ENCODE data around the gene TUBGCP6. TPM values are rescaled to one million over a fixed set of nuclear protein-coding genes. Genes with fewer than 3 reads are reported as not detected.

The TUBGCP6 gene
- total RNA-seq, 1 donor from 2014 or later = 26.3 TPM

DNA sequence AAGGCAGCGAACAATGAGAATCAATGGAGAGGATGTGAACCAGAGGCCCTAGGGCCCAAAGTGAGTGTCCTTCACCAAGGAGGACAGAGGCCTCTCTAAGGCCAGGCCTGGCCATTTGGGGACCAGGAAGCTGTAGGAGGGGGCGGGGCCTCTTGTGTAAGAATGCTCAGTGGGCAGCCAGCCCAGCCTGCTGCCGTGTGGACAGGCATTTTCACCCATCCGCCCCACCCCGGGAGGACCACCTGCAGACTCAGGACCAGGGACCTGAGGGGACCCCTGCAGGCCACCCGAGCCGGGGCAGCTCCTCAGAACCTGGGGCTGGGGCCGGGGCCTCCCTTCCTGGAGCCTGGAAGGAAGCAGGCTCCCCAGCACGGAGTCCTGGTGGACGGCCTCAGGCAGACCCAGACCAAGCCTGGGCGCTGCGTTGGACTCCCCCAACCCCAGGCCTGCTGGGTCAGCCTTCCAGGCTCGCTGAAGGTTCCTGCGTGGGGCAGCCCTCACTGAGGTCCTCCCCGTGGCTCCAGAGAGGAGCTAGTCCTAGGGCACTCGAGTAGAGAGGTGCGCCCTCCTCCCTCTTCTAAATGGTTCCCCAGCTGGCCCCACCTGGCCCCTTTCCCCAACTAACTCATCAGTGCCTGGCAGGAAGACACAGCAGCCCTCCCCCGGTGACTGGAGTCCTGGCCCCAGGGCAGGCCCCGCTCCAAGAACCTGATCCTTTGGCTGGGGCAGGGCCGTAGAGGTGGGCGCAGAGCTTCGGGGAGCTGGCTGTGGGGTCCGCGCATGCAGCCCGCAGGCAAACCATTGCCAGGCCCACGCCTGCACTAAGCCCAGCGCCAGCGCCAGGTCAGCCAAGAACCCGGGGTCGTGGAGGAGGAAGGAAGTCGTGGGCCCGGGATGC, 60.6 kb downstream of the TUBGCP6 start:
- peak overlapping the region; percentile 97 for H2AFZ ChIP-seq (ENCODE audit: low read depth, low read length)
- TF ChIP-seq, protein P1, sequence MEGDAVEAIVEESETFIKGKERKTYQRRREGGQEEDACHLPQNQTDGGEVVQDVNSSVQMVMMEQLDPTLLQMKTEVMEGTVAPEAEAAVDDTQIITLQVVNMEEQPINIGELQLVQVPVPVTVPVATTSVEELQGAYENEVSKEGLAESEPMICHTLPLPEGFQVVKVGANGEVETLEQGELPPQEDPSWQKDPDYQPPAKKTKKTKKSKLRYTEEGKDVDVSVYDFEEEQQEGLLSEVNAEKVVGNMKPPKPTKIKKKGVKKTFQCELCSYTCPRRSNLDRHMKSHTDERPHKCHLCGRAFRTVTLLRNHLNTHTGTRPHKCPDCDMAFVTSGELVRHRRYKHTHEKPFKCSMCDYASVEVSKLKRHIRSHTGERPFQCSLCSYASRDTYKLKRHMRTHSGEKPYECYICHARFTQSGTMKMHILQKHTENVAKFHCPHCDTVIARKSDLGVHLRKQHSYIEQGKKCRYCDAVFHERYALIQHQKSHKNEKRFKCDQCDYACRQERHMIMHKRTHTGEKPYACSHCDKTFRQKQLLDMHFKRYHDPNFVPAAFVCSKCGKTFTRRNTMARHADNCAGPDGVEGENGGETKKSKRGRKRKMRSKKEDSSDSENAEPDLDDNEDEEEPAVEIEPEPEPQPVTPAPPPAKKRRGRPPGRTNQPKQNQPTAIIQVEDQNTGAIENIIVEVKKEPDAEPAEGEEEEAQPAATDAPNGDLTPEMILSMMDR (IDR thresholded peaks at IDR 0.05; ENCODE audit: insufficient read depth, low read depth, low read length) = no peak
- TF ChIP-seq EZH2 (IDR thresholded peaks at IDR 0.05; ENCODE audit: insufficient read depth, low read length) = no peak
- no peaks in the 10 kb centered on the region for H3K4me1 Mint-ChIP-seq (ENCODE audit: low read depth, unreplicated experiment)
- peaks cover 14% of the 10 kb centered on the region for H3K4me1 ChIP-seq (ENCODE audit: insufficient read depth, low read length)
- no peak overlapping the region for H3K27ac Mint-ChIP-seq (ENCODE audit: unreplicated experiment)
- H3K27me3 Mint-ChIP-seq (ENCODE audit: low read depth, unreplicated experiment) = no peaks in the 10 kb centered on the region
- peak; percentile 32 for DNase-seq (ENCODE audit: low read depth)
- no peak overlapping the region for H3K27ac ChIP-seq (ENCODE audit: low read depth, low read length)
- H3K4me3 Mint-ChIP-seq (ENCODE audit: unreplicated experiment) = no peak overlapping the region
- peaks cover 25% of the 10 kb centered on the region for H3K79me2 ChIP-seq (ENCODE audit: insufficient read depth, low read length)
- H3K27me3 ChIP-seq (ENCODE audit: insufficient read depth, low read length) = no peaks in the 10 kb centered on the region
- FAIRE-seq = no peak
- no peaks in the 10 kb centered on the region for H3K9me3 Mint-ChIP-seq (ENCODE audit: unreplicated experiment)
- peaks cover 13% of the 10 kb centered on the region for H4K20me1 ChIP-seq (ENCODE audit: insufficient read depth, low read length)
- H3K9ac ChIP-seq (ENCODE audit: low read length) = no peak overlapping the region
- H3K4me3 ChIP-seq (ENCODE audit: insufficient read depth, low read depth, low read length) = no peak overlapping the region
- H3K36me3 Mint-ChIP-seq (ENCODE audit: low read depth, unreplicated experiment) = no peaks in the 10 kb centered on the region
- H3K36me3 ChIP-seq (ENCODE audit: insufficient read depth, low read length) = no peaks in the 10 kb centered on the region
- H3K9me3 ChIP-seq (ENCODE audit: insufficient read depth, low read depth, low read length) = no peaks in the 10 kb centered on the region
- no peak overlapping the region for H3K4me2 ChIP-seq (ENCODE audit: low read length)

DNA sequence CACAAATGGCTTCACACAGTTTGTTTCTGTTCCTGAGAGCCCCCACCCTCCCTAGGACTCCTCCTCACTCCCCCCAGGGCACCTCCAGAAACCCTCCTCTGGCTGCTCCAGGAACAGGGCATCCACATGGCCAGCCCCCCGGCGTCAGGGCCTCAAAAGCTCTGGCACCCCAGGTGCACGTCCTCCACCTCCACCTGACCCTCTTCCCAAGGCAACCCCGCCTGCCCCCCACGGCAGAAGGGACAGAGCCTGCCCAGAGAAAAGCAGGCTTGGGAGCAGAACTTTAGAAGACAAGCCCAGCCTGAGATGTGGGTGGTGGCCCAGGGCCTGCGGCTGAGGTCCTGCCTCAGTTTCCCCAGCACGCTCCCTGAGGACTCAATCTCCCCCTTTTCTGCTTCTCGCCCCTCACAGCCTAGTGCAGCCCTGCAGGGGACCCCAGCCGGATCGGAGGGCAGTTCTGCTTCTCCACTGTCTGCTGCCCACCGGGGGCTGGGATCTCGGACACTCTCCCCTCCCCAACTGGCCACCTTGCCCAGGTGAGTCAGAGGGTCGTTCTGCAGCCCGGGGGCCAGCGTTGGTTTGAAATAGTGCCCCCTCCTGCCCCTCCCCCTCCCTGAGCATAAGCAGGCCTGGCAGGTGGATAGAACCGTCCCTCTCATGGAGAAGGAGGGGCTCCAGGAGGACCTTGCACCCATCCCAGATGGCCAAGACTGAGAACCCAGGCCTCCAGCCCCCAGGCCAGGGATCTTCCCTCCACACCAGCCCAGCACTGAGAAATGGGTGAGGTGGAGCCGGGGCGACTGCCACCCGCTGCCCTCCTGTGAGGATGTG, 61.5 kb downstream of the TUBGCP6 start:
- Histone ChIP-seq H3K9ac (ENCODE audit: low read length) (no peak overlapping the region), H3K27me3 (ENCODE audit: insufficient read depth, low read length) (no peaks in the 10 kb centered on the region), H3K4me2 (ENCODE audit: low read length) (no peak overlapping the region), H3K27ac (ENCODE audit: low read depth, low read length) (no peak overlapping the region), H2AFZ (ENCODE audit: low read depth, low read length) (no peak overlapping the region), H3K36me3 (ENCODE audit: insufficient read depth, low read length) (no peaks in the 10 kb centered on the region), H3K9me3 (ENCODE audit: insufficient read depth, low read depth, low read length) (no peaks in the 10 kb centered on the region), H4K20me1 (ENCODE audit: insufficient read depth, low read length) (peaks cover 4% of the 10 kb centered on the region), H3K4me1 (ENCODE audit: insufficient read depth, low read length) (peaks cover 14% of the 10 kb centered on the region), H3K4me3 (ENCODE audit: insufficient read depth, low read depth, low read length) (no peak overlapping the region), H3K79me2 (ENCODE audit: insufficient read depth, low read length) (peaks cover 16% of the 10 kb centered on the region)
- H3K27me3 Mint-ChIP-seq (ENCODE audit: low read depth, unreplicated experiment) = no peaks in the 10 kb centered on the region
- no peak for TF ChIP-seq EZH2 (IDR thresholded peaks at IDR 0.05; ENCODE audit: insufficient read depth, low read length)
- TF ChIP-seq, protein P1 (IDR thresholded peaks at IDR 0.05; ENCODE audit: insufficient read depth, low read depth, low read length) = no peak
- no peaks in the 10 kb centered on the region for H3K36me3 Mint-ChIP-seq (ENCODE audit: low read depth, unreplicated experiment)
- FAIRE-seq (no peak), DNase-seq (ENCODE audit: low read depth) (no peak)
- no peak overlapping the region for H3K27ac Mint-ChIP-seq (ENCODE audit: unreplicated experiment)
- no peak overlapping the region for H3K4me3 Mint-ChIP-seq (ENCODE audit: unreplicated experiment)
- no peaks in the 10 kb centered on the region for H3K9me3 Mint-ChIP-seq (ENCODE audit: unreplicated experiment)
- H3K4me1 Mint-ChIP-seq (ENCODE audit: low read depth, unreplicated experiment) = no peaks in the 10 kb centered on the region
